ENCODE data around the gene MYT1.

MYT1 gene

GRCh38 chr20:64254156-64254555, 89.9 kb downstream of the MYT1 start:
- TF ChIP-seq POLR2AphosphoS5 (IDR thresholded peaks at IDR 0.05; ENCODE audit: low read depth, low read length) = no peak
- DNase-seq (ENCODE audit: insufficient read length, low spot score) (no peak), FAIRE-seq (no peak)

- FAIRE-seq = no peak
- no peak for TF ChIP-seq TAF1 (IDR thresholded peaks at IDR 0.05; ENCODE audit: low read depth, low read length)
- no peak for TF ChIP-seq SPI1 (IDR thresholded peaks at IDR 0.05; ENCODE audit: low read depth, low read length)
- no peak for DNase-seq (ENCODE audit: insufficient read length, low spot score)
Measured at GRCh38 chr20:64254571-64255360, 90.5 kb downstream of the MYT1 start.

- no peak for TF ChIP-seq PAX5 (IDR thresholded peaks at IDR 0.05; ENCODE audit: insufficient read depth, low read length, severe bottlenecking)
- no peak for TF ChIP-seq TAF1 (IDR thresholded peaks at IDR 0.05; ENCODE audit: low read depth, low read length)
- TF ChIP-seq POU2F2 (IDR thresholded peaks at IDR 0.05; ENCODE audit: low read depth, low read length) = no peak
- TF ChIP-seq SPI1 (IDR thresholded peaks at IDR 0.05; ENCODE audit: low read depth, low read length) = no peak
- no peak for TF ChIP-seq POLR2A (IDR thresholded peaks at IDR 0.05; ENCODE audit: low read depth, low read length)
- TF ChIP-seq POLR2AphosphoS5 (IDR thresholded peaks at IDR 0.05; ENCODE audit: low read depth, low read length) = no peak
- DNase-seq (ENCODE audit: insufficient read length, low spot score) (peak; percentile 97), FAIRE-seq (peak; percentile 85)
Measured at GRCh38 chr20:64255361-64256281, 91.4 kb downstream of the MYT1 start, which contains the start of gene PCMTD2. Gene PCMTD2, plus strand, starts transcription at chr20:64255748. Its CDS starts 4,218 bp downstream, at chr20:64259966.

- FAIRE-seq (no peak), DNase-seq (ENCODE audit: insufficient read length, low spot score) (no peak)
Measured at GRCh38 chr20:64256282-64256935, 92.2 kb downstream of the MYT1 start.

GRCh38 chr20:64257107-64257757, 93.0 kb downstream of the MYT1 start:
- no peak for FAIRE-seq
- DNase-seq (ENCODE audit: insufficient read length, low spot score) = no peak
- TF ChIP-seq PAX5 (IDR thresholded peaks at IDR 0.05; ENCODE audit: insufficient read depth, low read length, severe bottlenecking) (no peak), POLR2AphosphoS5 (IDR thresholded peaks at IDR 0.05; ENCODE audit: low read depth, low read length) (no peak)

More at GRCh38 chr20:64256282-64256935, 92.2 kb downstream of the MYT1 start:
- TF ChIP-seq POLR2A (IDR thresholded peaks at IDR 0.05; ENCODE audit: low read depth, low read length) = no peak
- no peak for TF ChIP-seq SPI1 (IDR thresholded peaks at IDR 0.05; ENCODE audit: low read depth, low read length)
- no peak for TF ChIP-seq TAF1 (IDR thresholded peaks at IDR 0.05; ENCODE audit: low read depth, low read length)
- TF ChIP-seq PAX5 (IDR thresholded peaks at IDR 0.05; ENCODE audit: insufficient read depth, low read length, severe bottlenecking) = no peak
- no peak for TF ChIP-seq POU2F2 (IDR thresholded peaks at IDR 0.05; ENCODE audit: low read depth, low read length)
- no peak for TF ChIP-seq POLR2AphosphoS5 (IDR thresholded peaks at IDR 0.05; ENCODE audit: low read depth, low read length)

- TF ChIP-seq PAX5 (IDR thresholded peaks at IDR 0.05; ENCODE audit: insufficient read depth, low read length, severe bottlenecking) = no peak
- TF ChIP-seq POLR2AphosphoS5 (IDR thresholded peaks at IDR 0.05; ENCODE audit: low read depth, low read length) = no peak
- TF ChIP-seq POLR2A (IDR thresholded peaks at IDR 0.05; ENCODE audit: low read depth, low read length) = no peak
- no peak for TF ChIP-seq TAF1 (IDR thresholded peaks at IDR 0.05; ENCODE audit: low read depth, low read length)
- DNase-seq (ENCODE audit: insufficient read length, low spot score) (no peak), FAIRE-seq (no peak)
Measured at GRCh38 chr20:64258071-64258823, 94.0 kb downstream of the MYT1 start.

GRCh38 chr20:64260239-64260638, 96.0 kb downstream of the MYT1 start:
- FAIRE-seq (no peak), DNase-seq (ENCODE audit: insufficient read length, low spot score) (no peak)
- TF ChIP-seq TAF1 (IDR thresholded peaks at IDR 0.05; ENCODE audit: low read depth, low read length) = no peak
- no peak for TF ChIP-seq POLR2A (IDR thresholded peaks at IDR 0.05; ENCODE audit: low read depth, low read length)
- TF ChIP-seq PAX5 (IDR thresholded peaks at IDR 0.05; ENCODE audit: insufficient read depth, low read length, severe bottlenecking) = no peak
- TF ChIP-seq POLR2AphosphoS5 (IDR thresholded peaks at IDR 0.05; ENCODE audit: low read depth, low read length) = no peak
- no peak for TF ChIP-seq POU2F2 (IDR thresholded peaks at IDR 0.05; ENCODE audit: low read depth, low read length)
- TF ChIP-seq SPI1 (IDR thresholded peaks at IDR 0.05; ENCODE audit: low read depth, low read length) = no peak

GRCh38 chr20:64261138-64261537, 96.9 kb downstream of the MYT1 start:
- FAIRE-seq (no peak), DNase-seq (ENCODE audit: insufficient read length, low spot score) (no peak)
- TF ChIP-seq SPI1 (IDR thresholded peaks at IDR 0.05; ENCODE audit: low read depth, low read length) = no peak
- TF ChIP-seq POLR2AphosphoS5 (IDR thresholded peaks at IDR 0.05; ENCODE audit: low read depth, low read length) = no peak
- no peak for TF ChIP-seq TAF1 (IDR thresholded peaks at IDR 0.05; ENCODE audit: low read depth, low read length)
- TF ChIP-seq POU2F2 (IDR thresholded peaks at IDR 0.05; ENCODE audit: low read depth, low read length) = no peak

- FAIRE-seq = no peak
- no peak for TF ChIP-seq POLR2AphosphoS5 (IDR thresholded peaks at IDR 0.05; ENCODE audit: low read depth, low read length)
- TF ChIP-seq TAF1 (IDR thresholded peaks at IDR 0.05; ENCODE audit: low read depth, low read length) = no peak
- no peak for TF ChIP-seq SPI1 (IDR thresholded peaks at IDR 0.05; ENCODE audit: low read depth, low read length)
- no peak for TF ChIP-seq POU2F2 (IDR thresholded peaks at IDR 0.05; ENCODE audit: low read depth, low read length)
- TF ChIP-seq PAX5 (IDR thresholded peaks at IDR 0.05; ENCODE audit: insufficient read depth, low read length, severe bottlenecking) = no peak
- TF ChIP-seq POLR2A (IDR thresholded peaks at IDR 0.05; ENCODE audit: low read depth, low read length) = no peak
Measured at GRCh38 chr20:64264091-64264490, 99.8 kb downstream of the MYT1 start.

More at GRCh38 chr20:64264091-64264490, 99.8 kb downstream of the MYT1 start:
- no peak for DNase-seq (ENCODE audit: insufficient read length, low spot score)
